ENCODE data around the gene TMIGD3. TPM values are rescaled to one million over a fixed set of nuclear protein-coding genes. Genes with fewer than 3 reads are reported as not detected.

Gene TMIGD3
- total RNA-seq, 1 experiment from 2014 or later = not detected

- Mint-ChIP-seq H3K4me3 (no peak overlapping the region), H3K9me3 (peaks cover 11% of the 10 kb centered on the region; the same call in 1 of the 2 replicates), H3K27ac (peak overlapping the region; percentile 16; the same call in 1 of the 2 replicates), H3K36me3 (no peaks in the 10 kb centered on the region), H3K27me3 (ENCODE audit: low read depth) (peaks cover 19% of the 10 kb centered on the region), H3K4me1 (peaks cover 23% of the 10 kb centered on the region)
- TF ChIP-seq CREB1 (CRISPR knock-in tag; IDR thresholded peaks at IDR 0.05) = no peak
- no peak for TF ChIP-seq CDX4 (CRISPR knock-in tag; IDR thresholded peaks at IDR 0.05; ENCODE audit: borderline replicate concordance)
- no peak for TF ChIP-seq GABPB1 (CRISPR knock-in tag; IDR thresholded peaks at IDR 0.05)
- no peak for TF ChIP-seq ZNF219 (CRISPR knock-in tag; IDR thresholded peaks at IDR 0.05; ENCODE audit: borderline replicate concordance)
- TF ChIP-seq NFATC4 (CRISPR knock-in tag; IDR thresholded peaks at IDR 0.05) = no peak
- TF ChIP-seq NFYB (CRISPR knock-in tag; conservative IDR thresholded peaks at IDR 0.05; ENCODE audit: low read depth) = no peak
- TF ChIP-seq ATF2 (CRISPR knock-in tag; IDR thresholded peaks at IDR 0.05; ENCODE audit: borderline replicate concordance, low read depth) = no peak
- TF ChIP-seq ZNF425 (CRISPR knock-in tag; conservative IDR thresholded peaks at IDR 0.05) = no peak
- no peak for TF ChIP-seq SOX15 (CRISPR knock-in tag; IDR thresholded peaks at IDR 0.05)
- TF ChIP-seq CBFB (CRISPR knock-in tag; IDR thresholded peaks at IDR 0.05; ENCODE audit: low read depth) = no peak
- TF ChIP-seq JAZF1 (CRISPR knock-in tag; IDR thresholded peaks at IDR 0.05) = no peak
- TF ChIP-seq USF1 (CRISPR knock-in tag; IDR thresholded peaks at IDR 0.05) = no peak
- ATAC-seq (peak; percentile 47), DNase-seq (ENCODE audit: low spot score) (no peak)
- ChIA-PET POLR2A (no interaction called here), CTCF (interaction anchor here (3.7 kb wide), 1 partner anchor 31 kb away, joined by 18 read pairs; no protein-coding TSS in a partner anchor)
Measured at GRCh38 chr1:111538343-111539025, 35.1 kb upstream of the TMIGD3 start.

- CTCF ChIA-PET = interaction anchor here (3.7 kb wide), 1 partner anchor 28 kb away, joined by 18 read pairs; no protein-coding TSS in a partner anchor
- Mint-ChIP-seq H3K9me3 (peaks cover 22% of the 10 kb centered on the region), H3K27ac (no peak overlapping the region), H3K4me3 (no peak overlapping the region), H3K27me3 (ENCODE audit: low read depth) (peaks cover 8% of the 10 kb centered on the region), H3K4me1 (peaks cover 8% of the 10 kb centered on the region), H3K36me3 (peaks cover 7% of the 10 kb centered on the region)
- DNase-seq (ENCODE audit: low spot score) (no peak), ATAC-seq (no peak)
- TF ChIP-seq ZNF532 (CRISPR knock-in tag; IDR thresholded peaks at IDR 0.05; ENCODE audit: borderline replicate concordance) (no peak), EMX1 (CRISPR knock-in tag; IDR thresholded peaks at IDR 0.05) (no peak), TEAD1 (CRISPR knock-in tag; IDR thresholded peaks at IDR 0.05) (no peak), ELF4 (CRISPR knock-in tag; IDR thresholded peaks at IDR 0.05; ENCODE audit: low read depth) (no peak), RELA (CRISPR knock-in tag; IDR thresholded peaks at IDR 0.05; ENCODE audit: borderline replicate concordance) (no peak), OVOL2 (CRISPR knock-in tag; IDR thresholded peaks at IDR 0.05; ENCODE audit: borderline replicate concordance) (no peak), FOXP4 (CRISPR knock-in tag; IDR thresholded peaks at IDR 0.05) (no peak), NFE2L1 (CRISPR knock-in tag; IDR thresholded peaks at IDR 0.05) (no peak)
- POLR2A ChIA-PET = no interaction called here
Measured at GRCh38 chr1:111535256-111536191, 32.1 kb upstream of the TMIGD3 start.
